Measurements from ENCODE around the gene SLX4IP. TPM values are rescaled to one million over a fixed set of nuclear protein-coding genes. Genes with fewer than 3 reads are reported as not detected.

Gene SLX4IP
- total RNA-seq, 6 experiments from 2014 or later: 4.1 to 4.8 (median 4.5) TPM

DNA sequence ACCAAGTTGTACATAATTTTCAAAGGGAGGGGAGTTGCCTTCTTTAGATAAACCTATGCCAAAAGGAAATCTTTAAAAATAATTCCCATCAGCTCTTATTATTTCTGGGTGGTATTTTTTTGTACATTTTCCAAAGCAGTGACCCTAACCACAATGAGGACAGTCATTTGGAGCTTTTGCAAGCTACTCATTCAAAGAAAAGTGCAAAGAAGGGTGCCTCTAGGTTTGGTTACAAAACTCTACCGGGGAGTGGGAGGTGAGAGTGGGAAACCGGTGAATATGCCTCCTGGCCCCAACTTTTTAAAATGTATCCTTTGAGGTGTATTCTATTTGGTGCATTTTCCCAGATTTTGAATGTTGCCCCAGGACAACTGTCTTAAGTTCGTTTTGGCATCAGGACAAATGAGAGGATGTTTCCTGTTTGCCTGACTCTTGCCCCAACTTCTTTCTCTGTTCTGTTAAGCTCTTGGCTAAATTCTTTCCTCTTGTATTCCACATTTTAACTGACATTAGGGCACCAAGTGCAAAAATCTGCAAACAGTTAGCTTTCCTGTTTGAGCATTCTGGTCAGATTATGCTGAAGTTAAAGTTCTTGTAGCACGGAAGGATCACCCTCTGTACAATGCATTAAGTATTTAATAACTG lies 78.9 kb downstream of the SLX4IP start:
- TF ChIP-seq, protein P1, sequence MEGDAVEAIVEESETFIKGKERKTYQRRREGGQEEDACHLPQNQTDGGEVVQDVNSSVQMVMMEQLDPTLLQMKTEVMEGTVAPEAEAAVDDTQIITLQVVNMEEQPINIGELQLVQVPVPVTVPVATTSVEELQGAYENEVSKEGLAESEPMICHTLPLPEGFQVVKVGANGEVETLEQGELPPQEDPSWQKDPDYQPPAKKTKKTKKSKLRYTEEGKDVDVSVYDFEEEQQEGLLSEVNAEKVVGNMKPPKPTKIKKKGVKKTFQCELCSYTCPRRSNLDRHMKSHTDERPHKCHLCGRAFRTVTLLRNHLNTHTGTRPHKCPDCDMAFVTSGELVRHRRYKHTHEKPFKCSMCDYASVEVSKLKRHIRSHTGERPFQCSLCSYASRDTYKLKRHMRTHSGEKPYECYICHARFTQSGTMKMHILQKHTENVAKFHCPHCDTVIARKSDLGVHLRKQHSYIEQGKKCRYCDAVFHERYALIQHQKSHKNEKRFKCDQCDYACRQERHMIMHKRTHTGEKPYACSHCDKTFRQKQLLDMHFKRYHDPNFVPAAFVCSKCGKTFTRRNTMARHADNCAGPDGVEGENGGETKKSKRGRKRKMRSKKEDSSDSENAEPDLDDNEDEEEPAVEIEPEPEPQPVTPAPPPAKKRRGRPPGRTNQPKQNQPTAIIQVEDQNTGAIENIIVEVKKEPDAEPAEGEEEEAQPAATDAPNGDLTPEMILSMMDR (IDR thresholded peaks at IDR 0.05): no peak
- peak; percentile 9 for DNase-seq
- H3K36me3 Mint-ChIP-seq (ENCODE audit: low read depth): no peaks in the 10 kb centered on the region; the same call in 1 of the 2 replicates
- H3K4me3 Mint-ChIP-seq: peak overlapping the region; percentile 24; the same call in 1 of the 2 replicates
- no peaks in the 10 kb centered on the region for H3K9me3 Mint-ChIP-seq
- no peaks in the 10 kb centered on the region for H3K27me3 Mint-ChIP-seq (ENCODE audit: insufficient read depth)
- peaks cover 63% of the 10 kb centered on the region for H3K4me1 Mint-ChIP-seq (ENCODE audit: low read depth)
- H3K27ac Mint-ChIP-seq: peak overlapping the region; percentile 76

DNA sequence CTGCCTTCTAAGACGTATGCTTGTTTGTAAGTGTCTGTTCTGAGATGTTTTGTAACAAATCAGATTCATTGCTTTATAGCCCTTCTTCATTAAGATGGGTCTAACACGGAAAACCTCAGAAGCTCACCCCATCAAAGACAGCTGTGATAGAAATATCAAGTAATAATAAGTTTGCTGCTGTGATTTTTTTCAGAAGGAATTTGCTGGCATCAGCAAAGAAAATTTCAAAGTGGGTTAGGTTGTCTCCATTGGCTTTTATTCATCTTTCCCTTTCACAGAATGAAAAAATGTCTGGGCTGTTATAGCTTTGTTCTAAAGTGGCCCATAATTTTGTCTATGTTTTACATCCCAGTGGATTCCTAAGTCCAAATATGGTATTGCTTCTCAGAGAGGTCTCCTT lies 81.4 kb downstream of the SLX4IP start:
- H3K36me3 Mint-ChIP-seq (ENCODE audit: low read depth): no peaks in the 10 kb centered on the region; the same call in 1 of the 2 replicates
- no peak overlapping the region for H3K27ac Mint-ChIP-seq
- H3K4me3 Mint-ChIP-seq: no peak overlapping the region
- TF ChIP-seq, protein P1 (IDR thresholded peaks at IDR 0.05): no peak
- no peak for DNase-seq
- H3K27me3 Mint-ChIP-seq (ENCODE audit: insufficient read depth): no peaks in the 10 kb centered on the region
- H3K4me1 Mint-ChIP-seq (ENCODE audit: low read depth): peaks cover 71% of the 10 kb centered on the region
- no peaks in the 10 kb centered on the region for H3K9me3 Mint-ChIP-seq

DNA sequence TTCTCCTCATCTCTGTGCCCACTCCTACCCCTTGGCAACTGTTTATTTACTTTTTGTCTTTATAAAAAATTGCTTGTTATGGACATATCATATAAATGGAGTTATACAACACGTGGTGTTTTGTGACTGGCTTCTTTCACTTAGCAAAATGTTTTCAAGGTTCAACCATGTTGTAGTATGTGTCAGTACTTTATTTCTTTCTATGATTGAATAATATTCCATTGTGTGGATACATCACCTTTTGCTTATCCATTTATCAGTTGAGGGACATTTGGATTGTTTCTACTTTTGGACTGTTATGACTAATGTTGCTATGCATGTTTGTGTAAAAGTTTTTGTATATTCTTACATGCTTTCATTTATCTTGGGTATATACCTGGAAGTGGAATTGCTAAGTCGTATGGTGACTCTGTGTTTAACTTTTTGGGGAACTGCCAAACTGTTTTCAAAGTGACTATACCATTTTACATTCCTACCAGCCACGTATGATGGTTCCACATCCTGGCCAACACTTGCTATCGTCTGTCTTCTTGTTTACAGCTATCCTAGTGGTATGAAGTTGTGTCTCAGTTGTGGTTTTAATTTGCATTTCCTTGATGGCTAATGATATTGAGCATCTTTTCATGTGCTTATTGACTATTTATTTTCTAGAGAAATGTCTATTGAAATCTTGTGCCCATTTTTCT lies 84.4 kb downstream of the SLX4IP start:
- DNase-seq: peak; percentile 73
- Mint-ChIP-seq H3K4me3 (peak overlapping the region; percentile 51; the same call in 1 of the 2 replicates), H3K36me3 (ENCODE audit: low read depth) (no peaks in the 10 kb centered on the region; the same call in 1 of the 2 replicates), H3K27me3 (ENCODE audit: insufficient read depth) (no peaks in the 10 kb centered on the region; the same call in 1 of the 2 replicates), H3K9me3 (no peaks in the 10 kb centered on the region), H3K27ac (peak overlapping the region; percentile 78), H3K4me1 (ENCODE audit: low read depth) (peaks cover 73% of the 10 kb centered on the region)
- TF ChIP-seq, protein P1 (IDR thresholded peaks at IDR 0.05): no peak

DNA sequence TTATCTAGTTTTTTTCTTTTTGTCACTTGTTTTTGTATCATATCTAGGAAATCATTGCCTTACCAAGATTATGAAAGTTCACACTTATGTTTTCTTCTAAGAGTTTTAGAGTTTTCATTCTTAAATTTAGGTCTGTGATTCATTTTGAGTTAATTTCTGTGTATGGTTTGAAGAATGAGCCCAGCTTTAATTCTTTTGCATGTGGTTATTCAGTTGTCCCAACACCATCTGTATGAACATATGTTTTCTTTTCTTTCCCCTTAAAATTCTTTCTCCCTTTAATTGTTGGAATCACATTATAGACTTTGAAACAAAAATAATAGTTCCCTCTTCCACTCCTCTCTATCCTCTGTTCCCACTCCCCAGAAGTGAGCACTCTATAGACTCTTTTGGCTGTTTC lies 85.4 kb downstream of the SLX4IP start:
- TF ChIP-seq, protein P1 (IDR thresholded peaks at IDR 0.05): no peak
- Mint-ChIP-seq H3K4me1 (ENCODE audit: low read depth) (peaks cover 77% of the 10 kb centered on the region), H3K36me3 (ENCODE audit: low read depth) (no peaks in the 10 kb centered on the region), H3K27me3 (ENCODE audit: insufficient read depth) (no peaks in the 10 kb centered on the region; the same call in 1 of the 2 replicates), H3K27ac (peak overlapping the region; percentile 78), H3K9me3 (no peaks in the 10 kb centered on the region), H3K4me3 (peak overlapping the region; percentile 76)
- DNase-seq: no peak

DNA sequence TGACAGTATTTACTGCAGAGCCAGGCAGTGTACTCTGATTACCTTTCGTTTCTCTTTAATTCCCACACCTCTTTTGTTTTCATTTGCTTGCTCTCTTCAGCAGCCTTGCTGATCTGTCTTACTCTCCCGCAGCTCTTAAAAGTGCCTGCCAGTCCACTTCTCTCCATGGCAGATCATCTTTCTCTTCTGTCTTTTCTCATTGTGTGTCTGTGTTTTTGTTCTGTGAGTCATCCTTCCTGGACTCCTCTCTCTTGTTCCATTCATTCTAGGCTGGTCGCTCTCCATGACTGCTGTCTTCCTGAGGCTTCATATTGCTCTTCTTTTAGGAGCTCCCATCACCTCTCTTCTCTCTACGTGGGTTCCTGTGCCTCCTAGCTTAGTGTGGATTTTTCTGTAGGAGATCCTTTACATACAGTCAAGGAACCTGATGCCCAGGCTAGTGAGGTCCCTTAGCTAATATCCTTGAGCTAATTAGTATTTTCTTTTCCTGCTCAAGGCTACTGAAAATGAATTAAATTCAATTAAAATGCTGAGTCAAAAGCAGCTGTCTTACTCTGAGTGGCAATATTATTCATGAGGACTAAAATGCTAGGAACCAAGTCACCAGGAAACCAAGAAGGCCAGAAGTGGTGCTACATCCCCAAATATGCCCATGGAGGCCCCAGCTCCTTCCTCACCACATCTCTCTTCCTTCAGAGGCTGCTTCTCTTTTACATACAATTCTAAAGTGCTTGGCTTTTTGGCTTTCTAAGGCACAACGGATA lies 86.1 kb downstream of the SLX4IP start:
- H3K36me3 Mint-ChIP-seq (ENCODE audit: low read depth): 0 out of 2 replicates have a peak, but pooled peaks cover 4% of the 10 kb centered on the region
- peak overlapping the region; percentile 76 for H3K4me3 Mint-ChIP-seq
- H3K9me3 Mint-ChIP-seq: no peaks in the 10 kb centered on the region
- TF ChIP-seq, protein P1 (IDR thresholded peaks at IDR 0.05): no peak
- H3K27ac Mint-ChIP-seq: peak overlapping the region; percentile 78
- peaks cover 77% of the 10 kb centered on the region for H3K4me1 Mint-ChIP-seq (ENCODE audit: low read depth)
- H3K27me3 Mint-ChIP-seq (ENCODE audit: insufficient read depth): no peaks in the 10 kb centered on the region; the same call in 1 of the 2 replicates
- DNase-seq: peak; percentile 78

Data from HFFc6 (cell line).